GM12891 (cell line): ENCODE results near the gene ANKRD34A.

Experiments used
- PAX5 ChIP-seq: IDR thresholded peaks from 2 replicates; pipeline ENCODE4 v1.6.1; 2011; ENCODE audit warnings: low read length, moderate library complexity, mild to moderate bottlenecking; ENCODE audit not compliant: insufficient read depth, severe bottlenecking
- POLR2A ChIP-seq: IDR thresholded peaks from 2 replicates; pipeline ENCODE4 v1.6.1; 2011; ENCODE audit warnings: low read depth, low read length, control low read depth
- POLR2AphosphoS5 ChIP-seq: IDR thresholded peaks from 2 replicates; pipeline ENCODE4 v1.6.1; 2011; ENCODE audit warnings: low read depth, low read length, control low read depth
- SPI1 ChIP-seq: IDR thresholded peaks from 2 replicates; pipeline ENCODE4 v1.6.1; 2011; ENCODE audit warnings: low read depth, low read length, control low read depth
- TAF1 ChIP-seq: IDR thresholded peaks from 2 replicates; pipeline ENCODE4 v1.6.1; 2011; ENCODE audit warnings: low read depth, low read length, control low read depth

- TF ChIP-seq PAX5 (no peak), POLR2AphosphoS5 (no peak; the same call in 1 of the 2 replicates), TAF1 (no peak), POLR2A (no peak), SPI1 (no peak)
Measured at GRCh38 chr1:145995148-145995881, 30.9 kb upstream of the ANKRD34A start.
